GM18508 (cell line): ENCODE results near the gene ADCY9.

Experiments
- ATAC-seq: cut with Tn5 transposase; IDR thresholded peaks from one replicate; pipeline ENCODE4 v1.9.1; 2021; ENCODE audit warnings: moderate number of reproducible peaks; ENCODE audit not compliant: insufficient read depth, unreplicated experiment

The ADCY9 gene

DNA sequence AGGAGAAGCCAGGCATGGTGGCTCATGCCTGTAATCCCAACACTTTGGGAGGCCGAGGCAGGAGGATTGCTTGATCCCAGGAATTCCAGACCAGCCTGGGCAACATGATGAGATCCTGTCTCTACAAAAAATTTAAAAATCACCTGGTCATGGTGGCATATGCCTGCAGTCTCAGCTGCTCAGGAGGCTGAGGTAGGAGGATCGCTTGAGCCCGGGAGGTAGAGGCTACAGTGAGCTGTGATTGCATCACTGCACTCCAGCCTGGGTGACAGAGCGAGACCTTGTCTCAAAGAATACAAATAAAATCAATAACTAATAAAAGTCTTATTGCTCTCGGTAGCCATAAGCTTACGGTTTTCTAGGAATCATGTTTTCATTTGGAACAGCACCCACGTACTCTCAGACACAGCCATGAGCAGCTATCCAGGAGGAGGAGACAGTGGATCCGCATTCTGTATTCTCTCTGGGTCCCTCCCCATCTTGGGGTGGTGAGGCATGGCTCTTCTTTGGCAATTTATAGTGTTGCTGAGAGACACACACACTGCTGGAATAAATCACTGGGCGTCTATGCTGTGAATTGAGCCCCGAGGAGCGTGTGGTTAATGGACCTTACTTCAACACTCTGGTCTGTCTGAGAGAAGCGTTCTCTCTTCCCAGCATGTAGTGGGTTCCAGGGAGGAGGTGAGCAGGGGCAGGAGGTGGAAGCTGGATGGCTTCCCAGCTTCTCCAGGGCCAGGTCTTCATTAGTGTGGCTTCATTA is 8.5 kb upstream of the ADCY9 start:
- no peak for ATAC-seq

DNA sequence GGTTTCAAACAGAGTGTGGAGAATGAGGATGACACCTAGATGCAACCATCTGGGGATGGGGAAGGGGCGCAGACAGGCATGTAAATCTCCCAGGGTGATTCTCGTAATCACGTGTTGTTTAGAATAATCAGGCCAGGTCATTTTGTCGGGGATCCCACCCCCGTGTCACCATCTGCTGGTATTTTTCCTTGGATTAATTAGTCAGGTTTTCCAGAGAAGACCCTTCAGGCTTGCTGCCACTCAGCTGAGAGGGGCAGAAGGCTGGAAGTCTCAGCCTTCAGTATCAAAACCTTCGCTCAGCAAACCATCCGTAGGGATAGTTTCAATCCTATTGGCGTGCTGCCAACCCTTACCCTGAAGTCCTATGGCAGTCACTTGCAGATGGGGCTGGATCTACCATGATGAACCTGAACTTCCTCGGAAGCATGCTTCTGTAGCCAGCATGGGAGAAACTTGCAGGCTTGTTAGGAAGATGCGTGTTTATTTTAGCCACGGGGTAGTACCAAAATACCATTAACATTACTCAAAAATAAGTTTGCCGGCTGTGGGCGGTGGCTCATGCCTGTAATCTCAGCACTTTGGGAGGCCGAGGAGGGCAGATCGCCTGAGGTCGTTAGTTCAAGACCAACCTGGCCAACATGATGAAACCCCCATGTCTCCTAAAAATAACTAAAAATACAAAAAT is 7.5 kb upstream of the ADCY9 start:
- ATAC-seq = no peak

DNA sequence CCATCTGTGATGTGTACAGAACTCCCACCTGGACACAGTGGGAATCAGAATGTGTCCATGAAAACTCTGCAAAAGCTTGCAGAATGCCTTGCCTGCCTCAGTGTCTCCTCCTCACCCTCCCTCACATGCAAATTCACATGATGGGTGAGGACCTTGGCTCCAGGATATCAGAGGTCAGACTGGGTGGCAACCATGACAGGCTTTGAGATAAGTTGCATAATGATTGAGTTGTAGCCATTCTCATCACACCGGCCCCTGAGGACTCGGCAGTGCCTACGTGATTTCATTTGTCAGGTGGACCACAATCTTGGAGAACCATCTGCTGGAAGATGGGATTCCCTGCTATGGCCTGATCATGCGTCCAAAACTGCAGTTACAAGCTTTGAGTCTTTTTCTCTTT is 3.9 kb upstream of the ADCY9 start:
- no peak for ATAC-seq

DNA sequence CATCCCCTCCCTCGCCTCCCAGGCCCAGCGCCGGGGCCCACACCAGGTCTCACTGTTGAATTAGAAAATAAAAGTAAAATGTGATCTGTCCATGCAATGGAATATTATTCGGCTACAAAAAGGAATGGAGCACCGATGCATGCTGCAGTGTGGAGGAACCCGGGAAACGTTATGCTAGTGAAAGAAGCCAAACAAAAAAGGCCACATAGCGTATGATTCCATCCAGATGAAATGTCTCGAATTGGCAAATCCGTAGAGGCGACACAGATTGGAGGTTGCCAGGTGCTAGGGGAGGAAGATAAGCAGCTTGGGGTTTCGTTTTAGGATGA is 972 bp upstream of the ADCY9 start:
- no peak for ATAC-seq

DNA sequence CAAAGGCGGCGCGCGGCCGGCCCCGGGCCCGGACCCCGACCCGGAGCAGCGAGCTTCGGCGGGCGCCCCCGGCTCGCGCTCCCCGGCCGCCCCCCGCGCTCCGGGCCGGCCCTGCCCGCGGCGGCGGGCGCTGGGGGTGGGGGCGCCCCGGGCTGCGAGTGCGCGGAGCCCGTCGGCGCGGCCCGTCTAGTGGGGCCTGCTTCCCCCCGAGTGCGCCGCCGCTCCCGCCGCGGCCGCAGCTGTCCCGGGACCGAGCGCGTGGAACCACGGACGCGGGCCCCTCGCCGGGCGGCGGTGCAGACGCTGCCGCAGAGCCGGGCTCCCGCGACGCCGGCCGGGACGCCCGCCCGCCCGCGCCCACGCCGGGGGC is 308 bp downstream of the ADCY9 start:
- no peak for ATAC-seq

DNA sequence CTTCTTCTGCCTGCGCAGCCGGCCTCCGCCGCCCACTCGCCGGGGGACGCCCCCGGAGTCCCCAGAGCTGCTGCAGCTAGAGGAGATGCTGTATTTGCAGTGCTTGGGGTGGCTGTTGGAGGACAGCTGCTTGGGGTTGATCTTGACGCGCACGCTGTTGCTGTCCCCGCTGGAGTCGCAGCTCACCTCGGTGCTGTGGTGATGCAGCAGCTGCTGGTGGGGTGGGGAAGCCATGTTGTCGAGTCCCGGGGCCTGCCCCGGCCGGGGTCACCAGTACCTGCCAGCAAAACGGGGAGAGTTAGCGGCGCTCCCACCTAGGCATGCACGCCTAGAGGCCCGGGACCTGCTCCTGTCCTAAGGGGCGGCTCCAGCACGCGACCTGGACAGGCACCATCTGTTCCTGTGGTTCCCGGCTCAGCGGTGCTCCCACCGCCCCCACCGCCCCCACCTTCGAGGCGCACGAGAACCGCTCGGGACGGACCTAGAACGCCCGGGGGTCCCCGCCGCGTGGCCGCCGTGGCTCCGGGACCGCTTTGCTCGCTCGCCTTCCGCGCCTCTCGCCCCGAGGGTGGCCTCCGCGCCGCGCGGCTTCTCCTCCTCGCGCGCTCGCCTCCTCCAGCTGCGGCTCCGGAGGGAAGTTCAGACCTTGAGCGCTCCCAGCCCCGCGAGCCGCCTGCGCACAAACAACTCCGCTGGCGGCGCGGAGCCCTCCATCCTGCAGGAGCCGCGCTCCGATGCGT is 863 bp downstream of the ADCY9 start:
- ATAC-seq = no peak

DNA sequence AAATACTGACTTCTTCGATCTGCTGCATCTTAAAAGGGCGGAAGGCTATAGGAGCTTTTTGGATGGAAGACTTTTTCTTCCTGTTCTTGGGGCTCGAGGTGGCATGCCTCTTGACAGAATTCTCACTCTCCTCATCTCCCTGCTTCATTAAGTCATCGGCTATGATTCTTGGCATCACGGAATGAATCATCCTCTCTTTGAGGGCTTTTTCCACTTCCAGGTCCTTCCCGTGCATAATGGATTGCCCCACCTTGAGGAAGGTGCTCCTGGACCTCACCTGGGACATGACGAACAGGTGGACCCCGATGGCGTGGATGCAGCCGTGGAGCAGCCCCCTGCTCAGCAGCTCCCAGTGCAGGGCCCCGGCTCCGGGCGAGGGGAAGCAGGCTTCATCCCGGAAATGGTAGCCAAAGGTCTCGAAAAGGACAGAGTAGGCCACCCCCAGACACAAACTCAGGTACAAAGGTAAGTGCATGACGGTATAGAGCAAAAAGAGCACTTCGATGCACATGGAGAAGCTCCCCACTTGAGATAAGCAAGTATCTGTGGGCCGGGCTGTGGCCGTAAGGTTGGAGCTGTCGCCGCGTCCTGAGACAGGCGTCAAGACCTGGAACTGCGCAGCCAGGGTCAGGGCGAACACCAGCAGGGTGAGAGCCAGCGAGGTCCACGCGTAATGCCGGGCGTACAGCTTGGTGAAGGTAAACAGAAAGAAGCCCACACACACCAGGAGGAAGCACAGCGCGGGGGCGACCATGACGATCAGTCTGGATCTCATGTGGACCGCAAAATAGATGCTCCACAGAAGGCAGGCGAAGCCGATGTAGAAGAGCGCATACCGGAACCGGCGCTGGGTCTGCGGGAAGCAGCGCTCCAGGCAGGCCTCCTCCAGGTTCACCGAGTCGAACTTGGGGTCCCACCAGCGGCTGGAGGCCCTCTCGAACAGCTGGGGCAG is 1.7 kb downstream of the ADCY9 start:
- no peak for ATAC-seq

DNA sequence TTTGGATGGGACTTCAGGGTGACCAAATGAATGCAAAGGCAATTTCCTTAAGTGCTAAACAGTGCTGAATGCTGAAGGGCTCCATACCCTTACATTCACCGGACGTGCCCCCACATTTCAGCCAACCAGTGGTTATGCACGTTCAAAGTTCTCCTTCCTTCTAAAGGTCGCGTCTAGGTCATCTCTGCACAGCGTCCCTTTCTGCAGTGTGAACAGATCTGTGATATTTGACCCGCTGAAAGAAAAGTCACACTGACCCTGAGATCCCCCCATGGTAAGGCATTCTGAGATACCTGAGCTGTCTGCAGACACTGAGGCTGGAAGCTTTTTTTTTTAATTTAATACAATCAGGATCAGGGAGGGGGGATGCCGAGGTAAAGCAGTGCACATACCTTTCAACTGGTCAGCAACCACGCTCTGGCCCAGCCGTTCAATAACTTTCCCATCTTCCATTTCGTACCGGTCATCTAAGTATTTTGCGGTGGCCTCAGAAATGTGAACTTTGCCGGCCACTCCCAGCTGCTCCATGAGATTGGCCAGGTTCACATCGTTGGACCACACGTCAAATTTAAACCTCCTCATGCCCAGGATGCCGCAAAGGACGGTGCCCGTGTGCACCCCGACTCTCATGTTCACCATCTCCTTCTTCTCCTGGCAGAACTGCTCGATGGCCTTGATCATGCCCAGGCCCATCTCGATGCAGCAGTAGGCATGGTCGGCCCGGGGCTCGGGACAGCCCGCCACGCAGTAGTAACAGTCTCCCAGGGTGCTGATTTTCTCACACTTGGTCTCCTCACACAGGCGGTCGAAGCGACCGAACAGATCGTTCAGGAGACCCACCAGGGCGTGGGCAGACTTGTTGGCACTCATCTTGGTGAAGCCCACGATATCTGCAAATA is 2.6 kb downstream of the ADCY9 start:
- ATAC-seq = no peak

DNA sequence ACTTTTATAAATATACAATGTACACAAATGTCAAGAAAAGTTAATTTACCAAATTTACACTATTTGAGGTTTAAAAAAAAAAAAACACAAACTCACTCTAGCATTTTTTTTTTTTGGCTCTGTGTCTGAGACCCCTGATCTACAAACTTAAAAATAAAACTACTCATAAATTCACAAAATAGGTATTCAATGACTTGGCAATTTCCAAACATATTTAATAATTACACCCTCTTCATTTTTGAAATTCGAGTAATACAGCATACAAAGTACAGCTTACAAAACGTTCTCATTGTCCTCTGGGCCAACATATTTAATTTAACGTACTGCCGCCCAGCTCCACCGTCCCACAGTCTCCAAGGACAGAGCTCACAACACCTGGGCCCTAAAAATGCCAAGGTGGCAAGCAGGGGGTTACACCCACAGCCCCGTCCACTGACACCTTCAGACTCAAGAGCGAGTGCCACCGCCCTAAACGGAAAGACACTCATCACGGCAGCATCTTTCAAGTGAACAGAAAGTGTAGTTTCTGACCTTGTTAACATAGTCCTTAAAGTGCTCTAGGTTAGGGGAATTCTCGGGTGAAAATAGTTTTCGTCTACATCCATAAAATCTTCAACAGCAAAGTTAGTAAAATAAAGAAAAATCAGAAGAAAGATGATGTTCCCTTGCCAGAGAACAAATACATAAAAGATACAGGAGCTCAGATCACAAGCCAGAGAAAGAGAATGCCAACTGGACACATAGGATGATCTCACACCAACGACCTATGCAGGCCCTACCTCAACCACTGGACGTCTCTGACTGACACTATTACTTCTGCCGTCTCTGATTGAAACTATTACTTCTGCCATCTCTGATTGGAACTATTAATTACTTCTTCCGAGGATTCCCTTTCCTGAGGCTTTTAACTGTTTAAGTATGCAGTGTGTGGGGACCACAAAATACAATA is 4.2 kb downstream of the ADCY9 start:
- no peak for ATAC-seq

DNA sequence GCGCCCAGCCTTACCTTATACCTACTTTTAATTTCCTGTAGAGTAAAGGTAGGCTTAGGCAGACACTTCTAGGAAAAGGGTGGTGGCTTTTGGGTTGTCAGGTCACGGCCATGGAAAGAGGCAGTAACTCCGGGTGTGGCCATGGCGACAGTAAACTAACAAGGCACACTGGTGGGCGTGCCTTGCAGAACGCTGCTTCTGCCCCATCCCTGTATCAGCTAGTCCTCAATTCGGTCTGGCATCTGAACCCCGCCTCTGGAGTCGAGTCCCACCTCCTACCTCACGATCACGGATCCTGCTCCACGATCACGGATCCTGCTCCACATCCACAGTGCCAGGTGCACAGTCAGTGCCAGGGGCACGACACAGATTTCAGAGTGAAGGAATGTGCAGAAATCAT is 5.6 kb downstream of the ADCY9 start:
- ATAC-seq = no peak

DNA sequence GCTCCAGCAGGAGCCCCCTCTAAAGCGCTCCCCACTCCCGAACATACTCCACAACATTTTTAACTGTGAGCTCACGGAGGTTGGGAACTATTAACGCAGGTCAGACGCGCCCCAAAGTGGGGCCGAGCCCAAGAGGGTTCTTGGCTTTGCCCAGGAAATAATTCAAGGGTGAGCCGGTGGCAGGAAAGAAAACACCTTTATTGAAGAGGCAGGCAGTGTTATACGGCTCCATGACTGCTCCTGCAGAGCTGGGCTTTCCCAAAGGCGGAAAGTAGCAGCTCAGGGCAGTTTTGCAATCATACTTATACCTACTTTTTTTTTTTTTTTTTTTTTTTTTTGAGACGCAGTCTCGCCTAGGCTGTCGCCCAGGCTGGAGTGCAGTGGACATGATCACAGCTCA is 6.2 kb downstream of the ADCY9 start:
- no peak for ATAC-seq

DNA sequence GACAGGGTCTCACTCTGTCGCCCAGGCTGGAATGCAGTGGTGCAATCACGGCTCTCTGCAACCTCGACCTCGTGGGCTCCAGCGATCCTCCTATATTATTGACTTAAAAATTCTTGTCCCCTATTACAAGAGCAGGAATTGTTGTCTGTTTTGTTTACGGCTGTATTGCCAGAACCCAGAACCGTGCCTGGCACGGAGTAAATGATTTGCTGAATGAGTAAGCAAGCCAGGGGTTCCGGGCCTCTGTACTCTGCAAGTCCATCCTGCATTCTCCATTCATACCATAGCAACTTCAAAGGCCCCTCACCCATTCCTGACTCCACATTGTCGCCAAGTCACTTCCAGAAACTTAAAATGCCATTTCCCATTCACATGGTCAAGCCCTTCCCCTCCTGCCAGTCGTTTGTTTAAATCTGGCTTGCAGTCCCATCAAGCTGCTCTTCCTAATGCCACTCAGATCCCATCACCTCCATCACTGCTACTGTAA is 6.9 kb downstream of the ADCY9 start:
- ATAC-seq = no peak

DNA sequence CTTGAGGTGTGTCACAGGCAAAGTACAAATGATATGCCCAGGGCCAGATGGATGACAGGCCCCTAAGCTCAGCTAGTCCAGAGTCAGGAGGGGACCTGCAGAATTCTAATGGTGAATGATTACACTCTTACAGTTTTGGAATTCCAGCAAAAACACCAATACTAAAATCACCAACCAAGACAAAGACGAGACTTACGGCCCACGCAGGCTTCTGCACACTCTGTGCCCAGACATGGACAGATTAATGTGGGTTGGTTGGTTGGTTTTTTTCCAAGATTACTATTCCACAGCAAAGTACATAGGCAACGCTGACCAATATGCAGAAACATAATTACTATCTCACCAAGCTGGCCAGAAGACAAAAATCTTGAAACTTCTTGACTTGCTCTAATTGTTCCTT is 9.7 kb downstream of the ADCY9 start:
- ATAC-seq = no peak

DNA sequence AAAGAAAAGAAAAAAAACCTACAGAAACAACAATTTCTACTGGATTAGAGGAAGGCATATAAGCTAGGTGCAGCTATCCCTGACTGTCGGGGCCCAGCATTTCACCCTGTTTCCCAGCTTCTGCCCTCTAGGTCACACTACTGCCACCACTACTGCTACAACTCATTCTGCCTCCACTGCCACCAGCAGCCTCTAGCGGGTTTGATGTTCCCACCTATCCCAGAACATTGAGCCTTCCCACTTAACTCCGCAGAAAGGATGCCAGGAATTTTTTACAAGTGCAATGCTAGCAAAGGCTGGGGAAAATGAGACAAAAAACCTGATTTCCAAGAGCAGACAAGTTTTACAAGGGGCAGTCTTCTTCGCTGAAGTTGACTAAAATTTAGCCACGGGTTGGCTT is 10.4 kb downstream of the ADCY9 start:
- no peak for ATAC-seq

DNA sequence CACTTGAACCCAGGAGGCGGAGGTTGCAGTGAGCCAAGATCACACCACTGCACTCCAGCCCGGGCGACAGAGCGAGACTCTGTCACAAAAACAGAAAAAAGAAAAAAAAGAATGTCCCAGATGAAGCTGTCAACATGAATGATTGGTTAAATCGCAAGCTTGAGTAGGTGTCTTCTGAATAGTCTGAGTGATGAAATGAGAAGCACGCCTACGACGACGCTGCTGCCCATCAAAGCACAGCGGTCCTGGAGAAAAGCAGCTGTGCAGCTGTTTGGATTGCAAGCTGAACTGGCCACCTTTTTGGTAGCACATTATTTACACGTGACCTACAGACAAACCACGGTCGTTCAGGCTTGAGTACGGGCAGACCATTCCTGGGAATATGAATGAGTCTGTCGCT is 12.5 kb downstream of the ADCY9 start:
- no peak for ATAC-seq

DNA sequence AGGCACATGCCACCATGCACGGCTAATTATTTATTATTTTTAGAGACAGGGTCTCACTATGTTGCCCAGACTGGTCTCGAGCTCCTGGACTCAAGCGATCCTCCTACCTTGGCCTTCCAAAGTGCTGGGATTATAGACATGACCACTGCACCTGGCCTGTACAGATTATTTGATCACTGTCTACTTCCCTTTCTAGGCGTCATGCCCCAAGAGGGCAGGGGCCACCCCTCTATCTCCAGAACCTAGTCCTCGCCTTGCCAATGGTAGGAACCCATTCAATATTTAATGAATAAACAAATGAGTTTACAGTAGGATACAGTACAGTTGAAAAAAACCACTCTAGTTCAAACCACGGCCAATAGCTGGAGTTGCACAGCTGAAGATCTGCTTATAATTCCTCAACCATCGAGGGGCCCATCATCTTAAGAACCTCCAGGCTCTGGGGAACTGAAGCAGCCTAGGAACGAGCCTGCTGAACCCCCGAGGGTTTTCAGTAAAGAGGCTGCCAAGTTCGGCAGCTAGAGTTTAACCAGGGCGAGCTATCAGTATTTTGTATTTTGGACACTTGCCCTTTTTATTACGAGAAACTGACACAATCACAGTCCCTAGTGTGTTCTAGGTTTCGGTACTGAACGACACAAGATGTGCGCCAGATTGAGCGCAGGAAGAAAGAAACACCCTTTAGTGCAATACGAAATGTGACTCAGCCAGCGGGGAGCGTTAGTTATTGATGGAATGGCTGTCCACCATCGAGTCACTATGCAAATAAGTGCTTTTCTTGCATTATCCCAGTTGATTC is 14.6 kb downstream of the ADCY9 start:
- no peak for ATAC-seq

DNA sequence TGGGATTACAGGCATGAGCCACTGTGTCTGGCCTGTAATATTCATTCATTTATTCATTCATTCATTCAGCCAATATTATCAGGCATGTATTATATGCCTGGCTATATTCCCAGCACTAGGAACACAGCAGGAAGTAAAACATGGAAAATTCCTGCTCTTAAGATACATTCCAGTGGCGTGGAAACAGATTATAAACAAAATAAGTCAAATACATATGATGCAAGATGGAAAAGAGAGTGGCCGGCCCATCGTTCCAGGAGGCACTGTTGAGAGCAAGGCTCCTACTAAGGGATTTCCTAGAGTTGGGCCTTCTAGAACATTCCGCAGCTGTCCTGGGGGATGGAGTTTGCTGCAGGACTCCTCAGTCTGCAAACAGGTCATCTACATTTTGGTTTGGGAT is 17.7 kb downstream of the ADCY9 start:
- ATAC-seq = no peak

DNA sequence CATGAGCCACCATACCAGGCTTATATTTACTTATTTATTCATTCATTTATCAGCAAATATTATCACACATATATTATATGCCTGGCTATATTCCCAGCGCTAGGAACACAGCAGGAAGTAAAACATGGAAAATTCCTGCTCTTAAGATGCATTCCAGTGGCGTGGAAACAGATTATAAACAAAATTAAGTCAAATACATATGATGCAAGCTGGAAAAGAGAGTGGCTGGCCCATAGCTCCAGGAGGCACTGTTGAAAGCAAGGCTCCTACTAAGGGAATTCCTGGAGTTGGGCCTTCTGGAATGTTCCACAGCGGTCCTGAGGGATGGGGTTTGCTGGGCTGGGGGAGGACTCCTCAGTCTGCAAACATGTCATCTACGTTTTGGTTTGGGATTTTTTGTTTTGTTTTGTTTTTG is 18.4 kb downstream of the ADCY9 start:
- ATAC-seq = no peak
